ENCODE results near the gene UBE2E1.

Gene UBE2E1

DNA sequence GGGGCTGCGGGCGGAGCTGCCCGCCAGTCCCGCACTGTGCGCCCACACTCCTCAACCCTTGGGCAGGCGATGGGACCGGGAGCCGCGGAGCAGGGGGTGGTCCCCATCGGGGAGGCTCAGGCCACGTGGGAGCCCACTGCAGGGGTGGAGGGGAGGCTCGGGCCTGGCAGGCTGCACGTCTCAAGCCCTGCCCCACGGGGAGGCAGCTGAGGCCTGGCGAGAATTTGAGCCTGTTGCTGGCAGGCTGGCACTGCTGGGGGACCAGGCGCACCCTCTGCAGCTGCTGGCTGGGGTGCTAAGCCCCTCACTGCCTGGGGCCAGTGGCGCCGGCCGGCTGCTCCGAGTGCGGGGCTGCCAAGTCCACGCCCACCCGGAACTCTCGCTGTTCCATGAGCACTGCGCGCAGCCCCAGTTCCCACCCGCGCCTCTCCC is 76.7 kb downstream of the UBE2E1 start:
- Histone ChIP-seq H3K9ac (ENCODE audit: low read length) (no peak overlapping the region), H3K36me3 (ENCODE audit: control insufficient read depth, insufficient read depth, low read length) (peaks cover 24% of the 10 kb centered on the region), H3K27me3 (ENCODE audit: control insufficient read depth, insufficient read depth, low read length) (no peaks in the 10 kb centered on the region), H3K27ac (ENCODE audit: low read depth, low read length) (no peak overlapping the region), H3K4me3 (ENCODE audit: low read depth, low read length) (no peak overlapping the region), H3K4me1 (ENCODE audit: control insufficient read depth, insufficient read depth, low read length) (no peaks in the 10 kb centered on the region), H3K9me3 (ENCODE audit: control insufficient read depth, insufficient read depth, low read depth, low read length) (peaks cover 19% of the 10 kb centered on the region)

DNA sequence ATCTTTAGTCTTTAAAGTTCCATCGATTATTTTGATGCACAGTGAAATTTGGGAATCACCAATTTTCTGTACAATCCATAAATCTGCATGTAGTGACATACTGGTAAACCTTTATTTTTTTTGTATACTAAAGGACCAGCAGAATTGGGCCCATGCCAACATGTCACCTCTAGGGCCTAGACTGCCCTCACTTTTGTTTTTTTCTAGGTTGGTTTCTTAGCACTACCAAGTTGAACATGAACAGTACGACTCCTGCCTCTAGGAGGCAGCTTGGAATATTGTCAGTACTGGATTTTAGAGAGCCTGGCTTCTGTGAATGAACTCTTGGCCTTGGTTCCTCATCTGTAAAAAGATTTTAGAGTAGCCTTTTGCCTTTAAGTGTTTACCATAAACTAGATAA is 78.7 kb downstream of the UBE2E1 start:
- H3K4me1 ChIP-seq (ENCODE audit: control insufficient read depth, insufficient read depth, low read length): no peaks in the 10 kb centered on the region

DNA sequence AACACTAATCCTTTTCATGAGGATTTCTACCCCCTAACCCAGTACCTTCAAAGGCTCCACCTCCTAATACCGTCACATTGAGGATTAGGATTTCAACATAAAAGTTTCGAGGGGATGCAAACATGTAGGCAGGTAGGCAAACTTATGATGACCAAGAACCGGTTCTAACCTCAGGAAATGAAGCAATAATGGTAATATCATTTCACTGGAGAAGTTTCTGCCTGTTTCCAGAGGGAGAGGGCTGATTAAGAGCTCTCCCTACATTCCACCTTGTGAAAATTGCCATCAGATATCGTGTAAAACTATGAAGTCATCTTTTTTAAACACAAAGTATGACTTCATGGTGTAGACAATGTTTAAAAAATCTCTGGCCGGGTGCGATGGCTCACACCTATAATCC is 79.5 kb downstream of the UBE2E1 start:
- Histone ChIP-seq H3K4me3 (ENCODE audit: low read depth, low read length) (no peak overlapping the region), H3K9ac (ENCODE audit: low read length) (no peak overlapping the region), H3K9me3 (ENCODE audit: control insufficient read depth, insufficient read depth, low read depth, low read length) (no peaks in the 10 kb centered on the region), H3K27ac (ENCODE audit: low read depth, low read length) (no peak overlapping the region), H3K27me3 (ENCODE audit: control insufficient read depth, insufficient read depth, low read length) (no peaks in the 10 kb centered on the region), H3K36me3 (ENCODE audit: control insufficient read depth, insufficient read depth, low read length) (peaks cover 15% of the 10 kb centered on the region), H3K4me1 (ENCODE audit: control insufficient read depth, insufficient read depth, low read length) (no peaks in the 10 kb centered on the region; the same call in 1 of the 2 replicates)

More for the DNA sequence above, 78.7 kb downstream of the UBE2E1 start:
- Histone ChIP-seq H3K27ac (ENCODE audit: low read depth, low read length) (no peak overlapping the region), H3K9me3 (ENCODE audit: control insufficient read depth, insufficient read depth, low read depth, low read length) (peaks cover 1% of the 10 kb centered on the region; the same call in 1 of the 2 replicates), H3K36me3 (ENCODE audit: control insufficient read depth, insufficient read depth, low read length) (peaks cover 12% of the 10 kb centered on the region), H3K27me3 (ENCODE audit: control insufficient read depth, insufficient read depth, low read length) (no peaks in the 10 kb centered on the region), H3K4me3 (ENCODE audit: low read depth, low read length) (no peak overlapping the region), H3K9ac (ENCODE audit: low read length) (no peak overlapping the region)

DNA sequence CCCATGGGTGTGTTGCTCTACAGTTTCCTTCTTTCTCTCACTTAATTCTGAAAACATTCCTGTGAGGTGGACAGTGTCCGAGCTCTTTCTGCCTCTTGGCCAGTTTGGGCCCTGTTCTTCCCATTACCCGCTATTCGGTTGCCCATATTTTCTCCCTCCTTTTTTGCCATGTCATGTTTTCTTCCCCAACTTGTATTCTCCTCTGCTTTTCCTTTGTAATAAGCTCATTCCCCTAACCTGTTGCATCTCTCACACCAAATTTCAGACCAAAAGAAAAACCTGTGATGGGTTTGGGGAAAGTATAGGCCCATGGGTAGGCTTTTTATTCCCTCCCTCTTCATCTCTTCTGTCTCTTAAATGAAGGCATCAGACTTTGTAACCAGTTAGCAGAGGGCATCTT is 80.6 kb downstream of the UBE2E1 start:
- H3K9ac ChIP-seq (ENCODE audit: low read length): no peak overlapping the region
- H3K27ac ChIP-seq (ENCODE audit: low read depth, low read length): no peak overlapping the region
- H3K4me3 ChIP-seq (ENCODE audit: low read depth, low read length): no peak overlapping the region
- peaks cover 26% of the 10 kb centered on the region for H3K36me3 ChIP-seq (ENCODE audit: control insufficient read depth, insufficient read depth, low read length)
- H3K4me1 ChIP-seq (ENCODE audit: control insufficient read depth, insufficient read depth, low read length): no peaks in the 10 kb centered on the region; the same call in 1 of the 2 replicates
- no peaks in the 10 kb centered on the region for H3K9me3 ChIP-seq (ENCODE audit: control insufficient read depth, insufficient read depth, low read depth, low read length)
- no peaks in the 10 kb centered on the region for H3K27me3 ChIP-seq (ENCODE audit: control insufficient read depth, insufficient read depth, low read length)

DNA sequence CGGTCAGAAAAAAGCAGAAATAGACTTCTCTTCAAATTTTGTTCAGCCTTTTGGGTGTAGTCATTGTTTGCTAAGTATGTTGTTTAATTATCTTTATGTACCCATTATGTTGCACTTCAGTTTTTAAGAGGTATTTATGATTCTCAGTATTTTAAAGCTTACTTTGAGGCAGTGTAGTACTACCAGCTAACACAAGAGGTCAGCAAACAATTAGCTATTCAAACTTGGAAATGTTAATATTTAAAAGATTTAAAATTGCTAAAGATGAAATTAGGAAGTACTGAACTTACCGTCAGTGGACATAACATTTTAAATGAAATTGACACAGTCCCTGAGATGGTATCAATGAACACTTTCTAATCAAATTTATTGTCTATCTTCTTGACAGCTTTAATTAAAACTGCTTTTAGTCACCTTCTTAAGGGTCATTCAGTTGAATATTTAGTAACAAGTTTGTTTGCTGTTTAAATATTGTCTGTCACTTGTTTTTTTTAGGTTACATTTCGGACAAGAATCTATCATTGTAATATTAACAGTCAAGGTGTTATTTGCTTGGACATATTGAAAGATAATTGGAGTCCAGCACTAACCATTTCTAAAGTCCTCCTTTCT is 83.0 kb downstream of the UBE2E1 start:
- peaks cover 15% of the 10 kb centered on the region for H3K4me1 ChIP-seq (ENCODE audit: control insufficient read depth, insufficient read depth, low read length)
- H3K9ac ChIP-seq (ENCODE audit: low read length): no peak overlapping the region
- H3K27ac ChIP-seq (ENCODE audit: low read depth, low read length): no peak overlapping the region
- H3K36me3 ChIP-seq (ENCODE audit: control insufficient read depth, insufficient read depth, low read length): peaks cover 27% of the 10 kb centered on the region
- no peaks in the 10 kb centered on the region for H3K9me3 ChIP-seq (ENCODE audit: control insufficient read depth, insufficient read depth, low read depth, low read length)
- no peaks in the 10 kb centered on the region for H3K27me3 ChIP-seq (ENCODE audit: control insufficient read depth, insufficient read depth, low read length)
- no peak overlapping the region for H3K4me3 ChIP-seq (ENCODE audit: low read depth, low read length)

DNA sequence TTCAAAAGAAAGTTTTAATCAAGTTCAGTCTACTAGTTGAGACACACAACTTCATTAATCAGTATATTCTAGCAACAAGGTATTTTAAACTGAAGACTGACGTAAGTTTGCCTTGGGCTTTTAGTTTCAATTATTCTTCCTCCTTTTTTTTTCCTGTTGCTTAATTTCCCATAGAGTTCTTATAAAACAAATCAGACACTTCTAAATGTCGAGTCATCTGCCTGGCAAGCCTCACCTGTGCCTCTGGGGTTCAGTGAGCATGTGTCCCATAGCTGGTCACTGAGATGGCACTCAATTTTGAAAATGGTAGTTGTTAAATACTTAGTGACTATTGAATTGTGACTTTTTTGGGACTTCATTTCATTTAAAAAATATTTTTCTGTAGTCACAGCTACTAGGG is 83.6 kb downstream of the UBE2E1 start:
- Histone ChIP-seq H3K27ac (ENCODE audit: low read depth, low read length) (no peak overlapping the region), H3K4me3 (ENCODE audit: low read depth, low read length) (no peak overlapping the region), H3K36me3 (ENCODE audit: control insufficient read depth, insufficient read depth, low read length) (peaks cover 33% of the 10 kb centered on the region), H3K9me3 (ENCODE audit: control insufficient read depth, insufficient read depth, low read depth, low read length) (no peaks in the 10 kb centered on the region), H3K4me1 (ENCODE audit: control insufficient read depth, insufficient read depth, low read length) (peaks cover 15% of the 10 kb centered on the region), H3K27me3 (ENCODE audit: control insufficient read depth, insufficient read depth, low read length) (no peaks in the 10 kb centered on the region), H3K9ac (ENCODE audit: low read length) (no peak overlapping the region)

DNA sequence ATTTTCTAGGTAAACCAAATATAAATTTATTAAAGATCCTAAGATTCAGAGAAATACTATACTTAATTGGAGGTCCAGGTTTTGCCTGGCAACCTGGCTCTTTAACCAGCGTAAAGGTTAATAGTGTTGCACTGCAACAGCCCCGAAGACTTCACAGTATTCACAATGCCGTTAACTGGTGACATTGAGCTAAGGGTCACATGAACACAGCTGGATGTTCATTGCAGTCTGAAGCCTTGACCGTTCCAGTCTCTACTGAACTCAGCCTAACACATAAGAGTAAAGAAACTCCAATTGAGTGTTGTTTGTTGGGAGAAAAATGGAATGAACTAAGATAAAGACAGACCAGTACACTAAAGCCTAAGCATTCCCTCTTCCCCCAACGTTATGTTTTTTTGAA is 84.2 kb downstream of the UBE2E1 start:
- no peak overlapping the region for H3K27ac ChIP-seq (ENCODE audit: low read depth, low read length)
- no peaks in the 10 kb centered on the region for H3K9me3 ChIP-seq (ENCODE audit: control insufficient read depth, insufficient read depth, low read depth, low read length)
- no peaks in the 10 kb centered on the region for H3K27me3 ChIP-seq (ENCODE audit: control insufficient read depth, insufficient read depth, low read length)
- no peak overlapping the region for H3K9ac ChIP-seq (ENCODE audit: low read length)
- H3K36me3 ChIP-seq (ENCODE audit: control insufficient read depth, insufficient read depth, low read length): peaks cover 33% of the 10 kb centered on the region
- peaks cover 15% of the 10 kb centered on the region for H3K4me1 ChIP-seq (ENCODE audit: control insufficient read depth, insufficient read depth, low read length)
- no peak overlapping the region for H3K4me3 ChIP-seq (ENCODE audit: low read depth, low read length)

DNA sequence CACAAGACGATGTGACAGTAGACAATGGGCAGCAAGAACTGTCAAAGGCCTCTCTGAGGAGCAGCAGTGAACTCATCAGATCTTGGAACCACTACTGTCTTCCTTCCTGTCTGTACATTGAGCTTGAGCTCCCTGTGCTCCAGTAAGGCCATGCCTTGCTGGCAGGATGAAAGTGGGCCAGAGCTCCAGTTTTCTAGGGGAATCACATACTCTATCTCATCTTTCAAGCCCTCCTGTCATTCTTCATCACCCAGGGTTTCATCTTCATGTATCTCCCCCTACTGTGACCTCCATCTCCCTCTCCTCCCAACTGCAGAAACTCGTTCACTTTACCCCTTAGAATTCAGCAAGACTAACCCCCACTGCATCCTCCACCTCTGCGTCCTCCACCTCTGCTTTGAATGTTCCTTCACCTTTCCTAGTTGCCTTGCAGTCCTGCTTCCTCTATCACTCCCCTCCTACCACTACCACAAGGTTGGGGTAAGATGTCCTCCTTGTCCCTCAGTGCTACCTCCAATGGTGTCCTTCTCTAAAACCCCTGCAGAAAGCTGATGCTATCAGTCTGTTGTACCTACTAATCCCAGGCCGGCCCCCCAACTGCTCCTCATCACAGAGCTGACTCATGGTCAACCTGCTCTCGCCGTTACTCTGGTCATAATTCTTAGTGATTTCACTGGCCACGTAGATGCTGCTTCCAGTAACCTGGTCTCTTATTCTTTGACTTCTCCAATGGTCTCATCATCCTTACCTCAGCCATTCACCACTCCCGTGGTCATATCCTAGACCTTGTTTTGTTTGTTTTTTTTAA is 88.7 kb downstream of the UBE2E1 start:
- Histone ChIP-seq H3K4me1 (ENCODE audit: control insufficient read depth, insufficient read depth, low read length) (peaks cover 15% of the 10 kb centered on the region), H3K9me3 (ENCODE audit: control insufficient read depth, insufficient read depth, low read depth, low read length) (peaks cover 8% of the 10 kb centered on the region), H3K4me3 (ENCODE audit: low read depth, low read length) (no peak overlapping the region), H3K36me3 (ENCODE audit: control insufficient read depth, insufficient read depth, low read length) (peaks cover 62% of the 10 kb centered on the region), H3K9ac (ENCODE audit: low read length) (no peak overlapping the region), H3K27me3 (ENCODE audit: control insufficient read depth, insufficient read depth, low read length) (no peaks in the 10 kb centered on the region), H3K27ac (ENCODE audit: low read depth, low read length) (no peak overlapping the region)

DNA sequence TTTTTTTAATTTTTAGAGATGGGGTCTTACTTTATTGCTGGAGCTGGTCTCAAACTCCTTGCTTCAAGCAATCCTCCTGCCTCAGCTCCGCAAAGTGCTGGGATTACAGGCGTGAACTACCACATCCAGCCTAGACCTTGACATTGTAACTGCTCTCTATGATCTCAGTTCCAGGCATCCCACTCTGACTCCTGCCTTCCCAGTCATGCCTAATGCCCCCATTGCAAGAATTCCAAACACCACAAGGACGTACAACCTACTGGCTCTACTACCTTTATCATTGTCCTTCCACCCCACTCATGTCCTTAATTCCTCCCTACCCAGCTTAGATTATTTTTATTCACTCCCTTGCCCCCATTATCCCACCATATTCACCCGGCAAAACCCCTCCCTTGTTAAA is 89.4 kb downstream of the UBE2E1 start:
- peaks cover 15% of the 10 kb centered on the region for H3K4me1 ChIP-seq (ENCODE audit: control insufficient read depth, insufficient read depth, low read length)
- no peak overlapping the region for H3K4me3 ChIP-seq (ENCODE audit: low read depth, low read length)
- no peak overlapping the region for H3K9ac ChIP-seq (ENCODE audit: low read length)
- H3K9me3 ChIP-seq (ENCODE audit: control insufficient read depth, insufficient read depth, low read depth, low read length): peaks cover 8% of the 10 kb centered on the region
- no peaks in the 10 kb centered on the region for H3K27me3 ChIP-seq (ENCODE audit: control insufficient read depth, insufficient read depth, low read length)
- H3K27ac ChIP-seq (ENCODE audit: low read depth, low read length): no peak overlapping the region
- peaks cover 66% of the 10 kb centered on the region for H3K36me3 ChIP-seq (ENCODE audit: control insufficient read depth, insufficient read depth, low read length)

DNA sequence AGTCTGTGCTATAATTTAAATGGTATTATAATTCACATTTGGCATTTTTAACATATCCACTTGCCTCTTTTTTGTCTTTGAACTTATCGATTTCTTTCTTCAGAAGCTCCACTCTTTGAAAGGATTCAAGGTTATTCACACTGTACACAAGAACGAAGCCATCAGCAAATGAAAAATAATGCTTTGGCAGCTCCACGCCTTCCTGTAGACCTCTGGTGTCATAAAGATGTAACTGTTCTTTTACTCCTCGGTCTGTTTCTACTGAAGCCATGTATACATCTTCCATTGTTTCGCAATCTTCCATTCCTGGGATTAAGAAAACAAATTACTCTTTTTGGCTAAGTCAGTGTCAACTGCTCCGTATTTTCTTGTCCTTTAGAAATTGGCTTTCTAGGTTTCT is 95.0 kb downstream of the UBE2E1 start:
- Histone ChIP-seq H3K9ac (ENCODE audit: low read length) (no peak overlapping the region), H3K27ac (ENCODE audit: low read depth, low read length) (no peak overlapping the region), H3K36me3 (ENCODE audit: control insufficient read depth, insufficient read depth, low read length) (peaks cover 60% of the 10 kb centered on the region), H3K4me1 (ENCODE audit: control insufficient read depth, insufficient read depth, low read length) (no peaks in the 10 kb centered on the region), H3K9me3 (ENCODE audit: control insufficient read depth, insufficient read depth, low read depth, low read length) (peaks cover 10% of the 10 kb centered on the region), H3K4me3 (ENCODE audit: low read depth, low read length) (no peak overlapping the region), H3K27me3 (ENCODE audit: control insufficient read depth, insufficient read depth, low read length) (no peaks in the 10 kb centered on the region)

DNA sequence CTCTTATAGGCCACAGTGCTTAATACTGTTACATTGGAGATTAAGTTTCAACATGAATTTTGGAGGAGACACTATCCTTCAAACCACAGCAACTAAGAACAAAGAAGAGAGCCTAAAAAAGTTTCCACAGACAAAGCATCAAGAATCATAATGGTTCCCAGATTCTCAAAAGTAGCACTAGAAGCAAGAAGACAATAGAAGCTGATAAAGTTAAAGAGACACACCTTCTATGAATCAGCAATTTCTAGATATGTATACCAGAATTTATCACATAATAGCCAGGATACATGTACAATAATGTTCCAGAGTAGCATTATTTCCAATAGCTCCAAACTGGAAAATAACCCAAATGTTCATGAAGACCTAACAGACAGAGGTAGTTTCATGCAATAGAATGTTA is 98.8 kb downstream of the UBE2E1 start:
- Histone ChIP-seq H3K27ac (ENCODE audit: low read depth, low read length) (no peak overlapping the region), H3K9ac (ENCODE audit: low read length) (no peak overlapping the region), H3K4me1 (ENCODE audit: control insufficient read depth, insufficient read depth, low read length) (no peaks in the 10 kb centered on the region), H3K27me3 (ENCODE audit: control insufficient read depth, insufficient read depth, low read length) (no peaks in the 10 kb centered on the region), H3K9me3 (ENCODE audit: control insufficient read depth, insufficient read depth, low read depth, low read length) (0 out of 2 replicates have a peak, but pooled peaks cover 2% of the 10 kb centered on the region), H3K4me3 (ENCODE audit: low read depth, low read length) (no peak overlapping the region), H3K36me3 (ENCODE audit: control insufficient read depth, insufficient read depth, low read length) (peaks cover 47% of the 10 kb centered on the region)
